Liver (tissue), 9 donors: ENCODE measurements around the gene ACACA. TPM values are rescaled to one million over a fixed set of nuclear protein-coding genes. Genes with fewer than 3 reads are reported as not detected.

Experiments used
- DNase-seq: peaks from one replicate; pipeline ENCODE4 v3.0.0-alpha.2; 2017; ENCODE audit warnings: low spot score
- H3K27ac ChIP-seq, 2 donors: one replicate each; pipeline ENCODE4 v1.7.0; 2013; ENCODE audit warnings: inconsistent platforms in 2 of 2, low read length in 2 of 2, control low read depth in 1 of 2, low read depth in 1 of 2, mild to moderate bottlenecking in 1 of 2
- H3K27me3 ChIP-seq, 4 donors: one replicate each; pipeline versions ENCODE4 v1.6.1 to v1.7.0; 2013; ENCODE audit warnings: low read length in 3 of 4, inconsistent platforms in 1 of 4, mild to moderate bottlenecking in 1 of 4, moderate library complexity in 1 of 4; ENCODE audit not compliant: control insufficient read depth in 4 of 4, insufficient read depth in 4 of 4
- H3K36me3 ChIP-seq, 4 donors: one replicate each; pipeline versions ENCODE4 v1.6.1 to v1.7.0; 2013; ENCODE audit warnings: low read length in 3 of 4, mild to moderate bottlenecking in 3 of 4, low read depth in 1 of 4, moderate library complexity in 1 of 4; ENCODE audit not compliant: control insufficient read depth in 4 of 4, insufficient read depth in 3 of 4
- H3K4me1 ChIP-seq, 4 donors: one replicate each; pipeline versions ENCODE4 v1.6.1 to v1.7.0; 2013; ENCODE audit warnings: low read length in 3 of 4, mild to moderate bottlenecking in 3 of 4, moderate library complexity in 1 of 4; ENCODE audit not compliant: control insufficient read depth in 4 of 4, insufficient read depth in 4 of 4
- H3K4me3 ChIP-seq, 3 donors: one replicate each; pipeline versions ENCODE4 v1.6.1 to v1.7.0; 2013; ENCODE audit warnings: low read length in 3 of 3, control low read depth in 1 of 3, low read depth in 1 of 3, mild to moderate bottlenecking in 1 of 3
- H3K9ac ChIP-seq, 2 donors: one replicate each; pipeline ENCODE4 v1.7.0; 2013; ENCODE audit warnings: low read length in 2 of 2, mild to moderate bottlenecking in 2 of 2, moderate library complexity in 2 of 2, control low read depth in 1 of 2, low read depth in 1 of 2
- H3K9me3 ChIP-seq, 4 donors: one replicate each; pipeline versions ENCODE4 v1.6.1 to v1.7.0; 2013; ENCODE audit warnings: low read length in 3 of 4; ENCODE audit not compliant: control insufficient read depth in 4 of 4
- ATF3 ChIP-seq: IDR thresholded peaks from 2 replicates; pipeline ENCODE4 v1.6.1; 2016; ENCODE audit warnings: antibody characterized with exemption
- EGR1 ChIP-seq, 2 donors: IDR thresholded peaks; 2 replicates each; pipeline ENCODE4 v1.6.1; 2016 to 2018; ENCODE audit warnings: antibody characterized with exemption in 2 of 2, low read depth in 2 of 2
- GABPA ChIP-seq, 2 donors: IDR thresholded peaks in 1 of 2; conservative IDR thresholded peaks in 1 of 2; 2 replicates each; pipeline ENCODE4 v1.6.1; 2016; ENCODE audit warnings: antibody characterized with exemption in 2 of 2, mild to moderate bottlenecking in 1 of 2, moderate library complexity in 1 of 2
- HNF4A ChIP-seq, 2 donors: conservative IDR thresholded peaks; 2 replicates each; pipeline ENCODE4 v1.6.1; 2016; ENCODE audit warnings: antibody characterized with exemption in 2 of 2, mild to moderate bottlenecking in 2 of 2
- HNF4G ChIP-seq: IDR thresholded peaks from 2 replicates; pipeline ENCODE4 v1.6.1; 2016; ENCODE audit warnings: antibody characterized with exemption
- JUND ChIP-seq, 2 donors: IDR thresholded peaks; 2 replicates each; pipeline ENCODE4 v1.6.1; 2016; ENCODE audit warnings: antibody characterized with exemption in 2 of 2
- MAX ChIP-seq: IDR thresholded peaks from 2 replicates; pipeline ENCODE4 v1.6.1; 2016; ENCODE audit warnings: antibody characterized with exemption
- NR2F2 ChIP-seq: IDR thresholded peaks from 2 replicates; pipeline ENCODE4 v1.6.1; 2016; ENCODE audit warnings: antibody characterized with exemption
- RAD21 ChIP-seq, 2 donors: IDR thresholded peaks; 2 replicates each; pipeline ENCODE4 v1.6.1; 2016; ENCODE audit warnings: antibody characterized with exemption in 2 of 2, mild to moderate bottlenecking in 2 of 2
- REST ChIP-seq: IDR thresholded peaks from 2 replicates; pipeline ENCODE4 v1.6.1; 2016; ENCODE audit warnings: antibody characterized with exemption, mild to moderate bottlenecking
- SP1 ChIP-seq: IDR thresholded peaks from 2 replicates; pipeline ENCODE4 v1.6.1; 2018; ENCODE audit warnings: antibody characterized with exemption, mild to moderate bottlenecking
- YY1 ChIP-seq: IDR thresholded peaks from 2 replicates; pipeline ENCODE4 v1.6.1; 2016; ENCODE audit warnings: antibody characterized with exemption, mild to moderate bottlenecking
- polyA plus RNA-seq, 2 donors: library from polyadenylated mRNA; stranded (reverse) in 1 of 2; unstranded in 1 of 2; fragments of 200-250 nt in 1 of 2; fragments of >200 nt in 1 of 2; fragmentation: Nextera tagmentation in 1 of 2; extraction: Ambion mirVana in 1 of 2; gene quantifications; one replicate each; pipeline versions ENCODE4 v1.2.1 to v1.2.3, GENCODE V29; 2013 to 2015
- total RNA-seq, 2 donors: library from RNA; depleted of rRNA; stranded (reverse); fragments of >200 nt; gene quantifications; one replicate each; pipeline ENCODE4 v1.2.3, GENCODE V29; 2014
- TF ChIP-seq, protein P1 (sequence below): fragments of 150-350 bp; IDR thresholded peaks from 2 replicates; pipeline ENCODE4 v1.5.1; 2017; ENCODE audit warnings: improper control_type of control experiment, low read depth, low read length; ENCODE audit not compliant: missing input control
- donor health status: healthy.
- donor health status: healthy.
- donor health status: healthy.
- donor health status: healthy.
- donor health status: healthy.

The ACACA gene
- total and polyA plus RNA-seq, 4 donors: 14.8 to 49.5 (median 31.2) TPM

- no peak overlapping the region for H3K4me3 ChIP-seq
- no peak for DNase-seq
- H3K9me3 ChIP-seq: no peaks in the 10 kb centered on the region
- H3K36me3 ChIP-seq: peaks cover 0 to 6% (median 3%) of the 10 kb centered on the region in 4 donors
- H3K4me1 ChIP-seq: peaks cover 0 to 4% (median 0%) of the 10 kb centered on the region in 4 donors
- TF ChIP-seq HNF4A (conservative IDR thresholded peaks at IDR 0.05) (no peak), JUND (IDR thresholded peaks at IDR 0.05) (no peak), EGR1 (IDR thresholded peaks at IDR 0.05; ENCODE audit: low read depth in 2 of 2) (no peak), REST (no peak), HNF4G (no peak), RAD21 (IDR thresholded peaks at IDR 0.05) (no peak)
- TF ChIP-seq, protein P1, sequence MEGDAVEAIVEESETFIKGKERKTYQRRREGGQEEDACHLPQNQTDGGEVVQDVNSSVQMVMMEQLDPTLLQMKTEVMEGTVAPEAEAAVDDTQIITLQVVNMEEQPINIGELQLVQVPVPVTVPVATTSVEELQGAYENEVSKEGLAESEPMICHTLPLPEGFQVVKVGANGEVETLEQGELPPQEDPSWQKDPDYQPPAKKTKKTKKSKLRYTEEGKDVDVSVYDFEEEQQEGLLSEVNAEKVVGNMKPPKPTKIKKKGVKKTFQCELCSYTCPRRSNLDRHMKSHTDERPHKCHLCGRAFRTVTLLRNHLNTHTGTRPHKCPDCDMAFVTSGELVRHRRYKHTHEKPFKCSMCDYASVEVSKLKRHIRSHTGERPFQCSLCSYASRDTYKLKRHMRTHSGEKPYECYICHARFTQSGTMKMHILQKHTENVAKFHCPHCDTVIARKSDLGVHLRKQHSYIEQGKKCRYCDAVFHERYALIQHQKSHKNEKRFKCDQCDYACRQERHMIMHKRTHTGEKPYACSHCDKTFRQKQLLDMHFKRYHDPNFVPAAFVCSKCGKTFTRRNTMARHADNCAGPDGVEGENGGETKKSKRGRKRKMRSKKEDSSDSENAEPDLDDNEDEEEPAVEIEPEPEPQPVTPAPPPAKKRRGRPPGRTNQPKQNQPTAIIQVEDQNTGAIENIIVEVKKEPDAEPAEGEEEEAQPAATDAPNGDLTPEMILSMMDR: no peak
- H3K9ac ChIP-seq: no peak overlapping the region
- no peak overlapping the region for H3K27ac ChIP-seq
- H3K27me3 ChIP-seq: no peaks in the 10 kb centered on the region
These were observed 88.8 kb downstream of the ACACA start for GRCh38 chr17:37317867-37318266.

- H3K4me1 ChIP-seq: no peaks in the 10 kb centered on the region
- H3K9me3 ChIP-seq: no peaks in the 10 kb centered on the region
- H3K27me3 ChIP-seq: no peaks in the 10 kb centered on the region
- TF ChIP-seq, protein P1: no peak
- TF ChIP-seq EGR1 (IDR thresholded peaks at IDR 0.05; ENCODE audit: low read depth in 2 of 2) (no peak), NR2F2 (no peak), SP1 (no peak), MAX (no peak), ATF3 (no peak), YY1 (no peak), REST (no peak), GABPA (IDR thresholded peaks at IDR 0.05 in 1 of 2, conservative IDR thresholded peaks at IDR 0.05 in 1 of 2) (no peak), HNF4G (no peak)
- H3K27ac ChIP-seq: no peak overlapping the region
- H3K4me3 ChIP-seq: no peak overlapping the region
- H3K9ac ChIP-seq: no peak overlapping the region
- DNase-seq: no peak
- H3K36me3 ChIP-seq: peaks cover 0 to 6% (median 3%) of the 10 kb centered on the region in 4 donors
These were observed 91.0 kb downstream of the ACACA start for GRCh38 chr17:37315601-37316000.
